Right atrium auricular region (tissue), 2 donors: ENCODE data around the gene ACBD5. TPM values are rescaled to one million over a fixed set of nuclear protein-coding genes. Genes with fewer than 3 reads are reported as not detected.
"Not testable (repeated sequence)": the region's sequence is repeated elsewhere in the genome, so short reads cannot be mapped to it uniquely, and the experiment has no call there.

Source experiments
- DNase-seq: peaks from one replicate; pipeline ENCODE4 v3.0.0-alpha.2; 2019; ENCODE audit warnings: low spot score
- H3K27ac ChIP-seq, 2 donors: fragments of 200-600 bp; sonication (generic); 1 replicate in 1 of 2; 2 replicates in 1 of 2; pipeline ENCODE4 v1.5.1; 2016 to 2019
- H3K27me3 ChIP-seq, 2 donors: fragments of 200-600 bp; sonication (generic); one replicate each; pipeline versions ENCODE4 v1.5.1 to v1.6.0; 2017 to 2019
- H3K36me3 ChIP-seq: fragments of 200-600 bp; sonication (generic); one replicate; pipeline ENCODE4 v1.5.1; 2016
- H3K4me1 ChIP-seq, 2 donors: fragments of 200-600 bp; sonication (generic); one replicate each; pipeline versions ENCODE4 v1.5.1 to v1.6.0; 2017 to 2019
- H3K4me3 ChIP-seq, 2 donors: fragments of 200-600 bp; sonication (generic); 1 replicate in 1 of 2; 2 replicates in 1 of 2; pipeline ENCODE4 v1.5.1; 2017 to 2019; ENCODE audit warnings: mild to moderate bottlenecking in 1 of 2, moderate library complexity in 1 of 2
- H3K9me3 ChIP-seq, 2 donors: fragments of 200-600 bp; sonication (generic); one replicate each; pipeline ENCODE4 v1.5.1; 2019
- CTCF ChIP-seq, 2 donors: fragments of 200-600 bp; sonication (generic); IDR thresholded peaks; one replicate each; pipeline ENCODE4 v1.5.1; 2019; ENCODE audit warnings: antibody characterized with exemption in 2 of 2
- total RNA-seq, 2 donors: library from RNA; depleted of rRNA; stranded (reverse); fragments of >200 nt; gene quantifications; one replicate each; pipeline ENCODE4 v1.1.0, GENCODE V29; 2016

ACBD5 gene
- total RNA-seq, 2 donors from 2014 or later: 24.9 to 36.9 TPM

DNA sequence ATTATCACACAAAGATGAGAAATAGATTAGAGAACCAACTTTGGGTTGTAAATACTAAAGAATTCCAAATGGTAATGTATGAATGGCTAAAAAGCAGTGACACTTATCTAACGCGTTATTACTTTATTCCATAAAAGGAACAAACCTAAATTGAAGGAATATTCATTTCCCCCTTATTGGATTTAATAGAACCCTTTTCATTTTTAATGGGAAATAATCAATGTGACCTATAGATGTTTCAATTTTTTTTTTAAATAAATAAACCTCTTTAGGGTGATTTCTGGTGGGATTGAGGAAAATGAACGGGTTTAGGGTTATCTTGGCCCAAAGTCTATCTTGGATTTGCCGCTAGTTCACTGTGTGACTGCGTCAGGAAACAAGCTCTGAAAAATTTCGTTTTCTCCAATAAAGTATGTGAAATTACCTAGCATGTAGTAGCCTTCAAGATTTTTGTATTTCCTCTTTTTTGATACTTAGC is 1.9 kb upstream of the ACBD5 start:
- no peaks in the 10 kb centered on the region for H3K36me3 ChIP-seq
- peak overlapping the region; percentile 69 to 76 for H3K4me3 ChIP-seq
- peak overlapping the region; percentile 96 to 98 for H3K27ac ChIP-seq
- no peak for DNase-seq
- no peak for TF ChIP-seq CTCF (IDR thresholded peaks at IDR 0.05)
- no peaks in the 10 kb centered on the region for H3K27me3 ChIP-seq
- H3K9me3 ChIP-seq: no peaks in the 10 kb centered on the region
- H3K4me1 ChIP-seq: peaks cover 0 to 33% of the 10 kb centered on the region in 2 donors

DNA sequence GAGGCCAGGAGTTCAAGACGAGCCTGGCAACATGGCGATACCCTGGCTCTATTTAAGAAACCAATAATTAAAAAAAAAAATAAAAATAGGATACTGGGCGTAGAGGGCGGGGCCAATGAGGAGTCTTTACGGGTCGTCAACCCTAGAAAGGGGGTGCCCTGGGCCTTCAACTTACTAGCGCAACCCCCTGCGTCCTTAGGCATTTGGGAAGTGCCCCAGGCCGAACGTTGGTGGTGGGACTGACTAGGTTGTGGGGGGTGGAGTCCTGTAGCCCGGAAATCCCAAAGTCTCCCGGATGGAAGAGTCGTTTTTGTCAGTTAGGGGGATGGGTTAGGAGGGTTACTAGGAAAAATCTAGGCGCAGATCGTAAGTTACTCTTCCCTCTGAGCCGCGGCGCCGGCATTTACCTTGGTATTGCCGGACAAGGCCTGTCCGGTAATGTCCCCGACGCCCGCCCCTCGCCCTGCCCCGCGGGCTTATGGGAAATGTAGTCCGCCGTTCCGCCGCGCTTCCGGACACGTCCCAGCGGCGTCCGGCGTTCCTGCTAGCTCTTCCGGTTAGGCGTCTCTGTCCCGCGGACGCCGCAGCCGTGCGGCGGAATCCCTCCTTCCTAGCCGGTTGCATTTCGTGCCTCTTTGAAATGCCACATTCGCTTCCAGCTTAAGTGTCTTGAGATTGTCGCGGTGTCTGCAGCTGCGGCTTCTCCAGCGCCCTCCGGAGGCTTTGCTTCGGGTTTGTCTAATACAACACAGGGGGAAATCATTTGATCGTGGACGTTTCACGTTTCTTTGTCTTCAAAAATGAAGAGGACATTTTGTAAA is 1.3 kb upstream of the ACBD5 start:
- H3K36me3 ChIP-seq: no peaks in the 10 kb centered on the region
- no peaks in the 10 kb centered on the region for H3K27me3 ChIP-seq
- peak in 1 of 2 donors; percentile 46 for TF ChIP-seq CTCF (IDR thresholded peaks at IDR 0.05)
- H3K9me3 ChIP-seq: no peaks in the 10 kb centered on the region
- H3K27ac ChIP-seq: peak overlapping the region; percentile 96 to 98
- DNase-seq: peak; percentile 89
- peaks cover 0 to 33% of the 10 kb centered on the region in 2 donors for H3K4me1 ChIP-seq
- H3K4me3 ChIP-seq: peak overlapping the region; percentile 69 to 76

- no peak for TF ChIP-seq CTCF (IDR thresholded peaks at IDR 0.05)
- no peak for DNase-seq
Observed at GRCh38 chr10:27241010-27241651, 534 bp upstream of the ACBD5 start.

GRCh38 chr10:27237531-27237930 is 3.1 kb downstream of the ACBD5 start:
- not testable (repeated sequence) for H3K27me3 ChIP-seq, DNase-seq, H3K4me3 ChIP-seq, H3K36me3 ChIP-seq, H3K9me3 ChIP-seq
- Histone ChIP-seq H3K27ac (peak overlapping the region in 1 of 2 donors; percentile 9), H3K4me1 (peaks cover 0 to 27% of the 10 kb centered on the region in 2 donors)

More at GRCh38 chr10:27241010-27241651, 534 bp upstream of the ACBD5 start:
- H3K27me3 ChIP-seq: no peaks in the 10 kb centered on the region
- H3K4me1 ChIP-seq: peaks cover 0 to 34% of the 10 kb centered on the region in 2 donors
- H3K4me3 ChIP-seq: peak overlapping the region; percentile 69 to 76
- H3K9me3 ChIP-seq: no peaks in the 10 kb centered on the region
- peak overlapping the region; percentile 96 to 98 for H3K27ac ChIP-seq
- H3K36me3 ChIP-seq: no peaks in the 10 kb centered on the region

- H3K27me3 ChIP-seq: not testable (repeated sequence)
Observed at GRCh38 chr10:27236589-27237128, 3.9 kb downstream of the ACBD5 start.

DNA sequence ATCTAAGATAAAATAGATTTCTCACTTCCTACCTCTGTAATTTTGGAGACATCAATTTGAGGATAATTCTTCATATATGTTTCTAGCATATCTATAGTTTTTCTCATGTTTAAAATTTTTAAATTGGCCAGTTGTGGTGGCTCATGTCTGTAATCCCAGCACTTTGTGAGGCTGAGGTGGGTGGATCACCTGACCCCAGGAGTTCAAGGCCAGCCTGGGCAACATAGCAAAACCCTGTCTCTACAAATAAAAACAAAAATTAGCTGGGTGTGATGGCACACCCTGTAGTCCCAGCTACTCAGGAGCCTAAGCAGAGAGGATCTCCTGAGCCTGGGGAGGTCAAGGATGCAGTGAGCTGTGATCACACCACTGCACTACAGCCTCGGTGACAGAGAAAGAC is 4.9 kb downstream of the ACBD5 start:
- Histone ChIP-seq H3K36me3 (peaks cover under 1% of the 10 kb centered on the region), H3K4me1 (peaks cover 0 to 22% of the 10 kb centered on the region in 2 donors)

More at GRCh38 chr10:27236589-27237128, 3.9 kb downstream of the ACBD5 start:
- DNase-seq, H3K36me3 ChIP-seq, H3K4me3 ChIP-seq, H3K9me3 ChIP-seq: not testable (repeated sequence)
- Histone ChIP-seq H3K27ac (peak overlapping the region in 1 of 2 donors; percentile 9), H3K4me1 (peaks cover 0 to 27% of the 10 kb centered on the region in 2 donors)

More for the DNA sequence above, 4.9 kb downstream of the ACBD5 start:
- H3K4me3 ChIP-seq: no peak overlapping the region
- TF ChIP-seq CTCF (IDR thresholded peaks at IDR 0.05): no peak
- H3K27me3 ChIP-seq: no peaks in the 10 kb centered on the region
- no peak for DNase-seq
- no peaks in the 10 kb centered on the region for H3K9me3 ChIP-seq
- H3K27ac ChIP-seq: no peak overlapping the region
